ENCODE measurements around the gene PEAK1.

The PEAK1 gene

DNA sequence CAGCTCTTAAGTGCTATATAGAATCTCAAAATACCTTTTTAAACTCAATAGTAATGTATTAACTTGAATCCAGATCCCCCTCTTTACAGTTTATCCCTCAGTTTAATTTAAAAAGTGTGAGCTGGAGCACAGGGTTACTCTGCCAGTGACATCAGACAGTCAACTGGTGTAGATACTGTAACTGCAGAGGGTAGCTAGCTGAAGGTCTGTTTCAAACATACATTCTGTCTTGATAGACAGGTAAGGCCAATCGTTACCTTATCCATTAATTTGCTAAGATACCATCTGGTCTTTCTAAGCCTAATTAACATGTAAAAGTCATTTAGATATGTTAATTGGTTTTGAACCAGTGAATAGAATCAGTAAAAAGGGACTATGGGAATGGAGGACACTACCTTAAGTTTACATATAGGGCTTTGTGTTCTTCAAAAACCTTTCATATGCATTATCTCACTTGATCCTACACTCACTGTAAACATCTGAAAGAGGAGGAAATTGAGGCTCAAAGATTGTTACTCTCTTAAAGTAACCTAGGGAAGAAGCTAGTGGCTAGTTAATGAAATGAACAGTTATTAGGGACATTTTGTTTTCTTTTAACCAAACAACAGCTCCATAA lies 289.5 kb downstream of the PEAK1 start:
- DNase-seq (ENCODE audit: low read depth in 2 of 2): no peak

DNA sequence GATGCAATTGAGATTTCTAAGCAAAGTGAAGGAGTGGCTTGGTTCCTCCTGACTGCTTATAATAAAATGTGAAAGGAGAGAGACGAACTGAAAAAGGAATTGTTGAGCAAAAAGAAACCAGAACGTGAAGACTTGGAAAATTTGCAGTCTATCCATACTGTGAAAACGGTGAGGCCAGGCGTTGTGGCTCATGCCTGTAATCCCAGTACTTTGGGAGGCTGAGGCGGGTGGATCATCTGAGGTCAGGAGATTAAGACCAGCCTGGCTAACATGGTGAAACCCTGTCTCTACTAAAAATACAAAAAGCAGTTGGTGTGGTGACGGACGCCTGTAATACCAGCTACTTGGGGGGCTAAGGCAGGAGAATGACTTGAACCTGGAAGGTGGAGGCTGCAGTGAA lies 292.3 kb downstream of the PEAK1 start:
- DNase-seq (ENCODE audit: low read depth in 2 of 2): no peak

DNA sequence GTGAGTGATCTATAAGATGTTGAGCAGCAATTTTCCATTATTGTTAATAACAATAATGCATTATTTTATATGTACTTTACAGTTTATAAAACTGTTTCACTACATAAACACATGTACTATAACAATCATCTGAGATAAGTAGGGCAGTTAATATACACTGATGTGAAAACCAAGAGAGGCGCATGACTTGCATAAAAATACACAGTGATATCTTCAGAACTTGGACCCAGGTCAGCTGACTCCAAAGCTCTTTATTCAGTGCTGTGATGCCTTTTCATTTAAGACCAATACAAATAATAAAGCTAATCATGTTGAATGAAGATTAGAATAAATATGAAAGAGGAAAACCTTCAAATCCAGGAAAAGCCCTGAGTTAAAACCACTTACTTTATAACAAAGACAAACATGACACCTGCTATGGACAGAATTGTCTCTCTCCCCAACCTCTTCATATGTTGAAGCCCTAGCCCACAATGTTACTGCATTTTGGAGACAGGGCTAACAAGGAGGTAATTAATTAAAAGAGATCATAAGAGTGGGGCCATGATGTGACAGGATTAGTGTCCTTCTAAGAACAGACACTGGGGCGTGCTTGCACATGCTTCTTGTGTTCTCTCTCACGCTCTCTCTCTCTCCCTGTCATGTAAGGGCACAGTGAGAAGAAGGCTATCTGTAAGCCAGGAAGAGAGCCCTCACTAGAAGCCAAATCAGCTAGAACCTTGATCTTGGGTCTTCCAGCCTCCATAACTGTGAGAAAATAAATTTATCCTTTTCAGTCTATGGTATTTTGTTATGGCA lies 293.2 kb downstream of the PEAK1 start:
- no peak for DNase-seq (ENCODE audit: low read depth in 2 of 2)

DNA sequence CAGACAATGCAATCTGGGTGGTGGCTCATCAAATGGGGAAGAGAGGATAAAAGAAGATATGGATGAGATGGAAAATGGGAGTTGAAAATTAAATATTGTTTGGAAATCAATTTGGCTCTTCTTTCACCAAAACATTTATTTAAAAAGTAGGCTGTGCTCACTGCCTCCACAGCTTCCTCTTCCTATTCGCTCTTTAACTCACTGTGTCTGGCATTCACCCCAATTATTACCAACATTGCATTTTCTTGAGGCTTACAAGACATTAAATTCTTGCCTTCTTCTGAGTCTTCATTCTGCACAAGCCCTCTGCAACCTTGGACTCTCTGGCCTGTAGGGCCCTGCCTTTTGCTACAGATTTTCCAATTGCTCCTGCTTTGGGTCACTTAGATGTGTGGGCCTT lies 296.1 kb downstream of the PEAK1 start:
- no peak for DNase-seq (ENCODE audit: low read depth in 2 of 2)

DNA sequence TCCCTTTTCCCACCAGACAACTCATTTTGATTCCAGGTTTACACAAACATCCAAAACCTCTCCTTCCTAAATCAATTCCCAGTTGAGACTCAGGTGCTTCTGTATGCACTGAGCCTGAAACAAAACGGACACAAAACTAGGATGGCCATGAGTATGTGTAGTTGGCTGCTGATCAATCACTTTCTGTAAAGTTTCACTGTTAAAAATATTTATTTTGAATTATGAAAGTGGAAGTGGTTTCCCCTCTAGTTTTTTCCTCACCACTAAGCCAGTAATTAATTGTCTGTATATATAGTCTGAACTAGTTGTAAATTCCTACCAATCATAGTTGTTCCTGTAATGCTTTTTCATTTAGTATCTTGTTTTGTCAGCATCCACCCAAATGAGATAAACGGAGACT lies 297.3 kb downstream of the PEAK1 start:
- DNase-seq (ENCODE audit: low read depth in 2 of 2): no peak

GRCh38 chr15:77121599-77121998 lies 298.3 kb downstream of the PEAK1 start:
- no peak for DNase-seq (ENCODE audit: low read depth in 2 of 2)

- DNase-seq (ENCODE audit: low read depth in 2 of 2): no peak
Observed at GRCh38 chr15:77120576-77120975, 299.3 kb downstream of the PEAK1 start.

DNA sequence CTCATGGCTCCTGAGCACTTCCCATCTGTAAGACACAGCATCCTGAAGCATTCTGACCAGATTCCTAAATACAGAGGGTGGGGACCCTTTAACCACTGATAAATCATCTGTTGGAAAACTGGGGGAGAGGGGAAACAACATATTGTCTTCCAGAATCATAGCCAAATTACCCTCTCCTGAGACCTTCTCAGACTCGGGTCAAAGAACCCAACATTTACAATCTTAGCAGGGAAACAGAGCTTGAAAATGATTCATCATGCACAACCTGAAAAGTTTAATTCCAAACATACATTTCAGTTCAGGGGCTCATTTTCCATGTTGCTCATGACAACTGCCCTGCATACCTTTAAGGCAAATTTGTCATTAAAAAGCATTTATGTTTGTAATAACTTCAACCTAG lies 300.5 kb downstream of the PEAK1 start:
- no peak for DNase-seq (ENCODE audit: low read depth in 2 of 2)

DNA sequence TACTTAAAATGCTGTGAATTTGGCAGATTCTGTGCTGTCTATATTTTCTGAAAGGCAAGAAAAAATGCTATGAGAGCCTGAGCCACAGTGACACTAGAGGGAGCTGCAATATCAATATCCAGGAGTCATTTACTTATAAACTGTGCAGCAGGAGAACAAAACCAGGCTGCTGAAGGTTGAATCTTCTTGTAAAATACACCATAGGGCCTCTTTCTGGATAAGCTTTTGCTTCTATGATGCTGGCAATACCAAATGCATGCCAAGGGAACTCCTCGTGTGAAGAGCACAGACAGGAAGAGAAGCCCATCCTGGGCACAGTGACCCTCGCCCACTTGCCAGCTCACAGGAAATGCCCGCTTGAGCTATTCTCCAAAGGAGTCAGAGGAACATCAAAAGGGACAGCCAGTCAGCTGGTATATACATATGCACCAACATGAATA lies 301.0 kb downstream of the PEAK1 start:
- DNase-seq (ENCODE audit: low read depth in 2 of 2): no peak

- DNase-seq (ENCODE audit: low read depth in 2 of 2): no peak
Observed at GRCh38 chr15:77115179-77115578, 304.7 kb downstream of the PEAK1 start.

- DNase-seq (ENCODE audit: low read depth in 2 of 2): no peak
Observed at GRCh38 chr15:77112838-77113504, 306.9 kb downstream of the PEAK1 start.

DNA sequence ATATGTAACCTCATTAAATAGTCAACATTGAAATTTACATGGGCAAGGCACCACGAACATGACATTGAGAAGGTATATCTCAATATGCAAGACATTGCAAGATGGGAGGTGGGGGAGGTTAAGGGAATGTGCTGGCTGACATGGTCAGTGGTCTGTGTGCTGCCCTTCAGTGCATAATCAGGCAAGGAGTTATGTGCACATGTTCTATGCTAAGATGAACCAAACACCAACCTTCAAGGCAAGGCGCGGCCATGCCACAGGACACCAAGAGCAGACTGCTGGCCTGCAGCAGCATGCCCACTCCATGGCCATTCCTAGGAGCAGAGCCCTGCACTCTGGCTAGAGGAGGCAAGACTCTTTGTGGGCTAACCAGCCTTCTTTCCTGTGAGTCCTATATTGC lies 308.1 kb downstream of the PEAK1 start:
- DNase-seq (ENCODE audit: low read depth in 2 of 2): no peak

GRCh38 chr15:77107531-77108355 lies 312.2 kb downstream of the PEAK1 start:
- no peak for DNase-seq (ENCODE audit: low read depth in 2 of 2)

- no peak for DNase-seq (ENCODE audit: low read depth in 2 of 2)
Observed at GRCh38 chr15:77107068-77107467, 312.8 kb downstream of the PEAK1 start.

DNA sequence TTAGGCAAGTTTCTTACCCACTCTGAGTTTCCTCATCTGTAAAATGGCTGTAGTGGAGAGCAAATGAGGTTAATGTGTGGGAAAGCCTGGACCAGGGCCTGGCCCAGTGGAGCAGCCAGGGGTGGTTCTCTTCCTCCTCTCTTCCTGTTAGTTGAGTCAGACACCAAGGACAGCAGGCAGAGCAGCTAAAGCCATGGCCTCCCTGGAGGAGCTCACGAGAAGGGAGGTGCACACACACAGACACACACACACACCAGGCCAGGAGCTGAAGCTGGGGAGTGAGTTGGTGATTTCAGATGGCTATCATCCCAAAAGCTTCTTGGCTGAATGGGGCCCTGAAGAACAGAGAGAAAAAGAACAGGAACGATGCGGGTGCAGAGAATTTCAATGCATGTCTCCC lies 315.7 kb downstream of the PEAK1 start:
- DNase-seq (ENCODE audit: low read depth in 2 of 2): no peak

GRCh38 chr15:77099741-77100463 lies 320.0 kb downstream of the PEAK1 start:
- no peak for DNase-seq (ENCODE audit: low read depth in 2 of 2)

DNA sequence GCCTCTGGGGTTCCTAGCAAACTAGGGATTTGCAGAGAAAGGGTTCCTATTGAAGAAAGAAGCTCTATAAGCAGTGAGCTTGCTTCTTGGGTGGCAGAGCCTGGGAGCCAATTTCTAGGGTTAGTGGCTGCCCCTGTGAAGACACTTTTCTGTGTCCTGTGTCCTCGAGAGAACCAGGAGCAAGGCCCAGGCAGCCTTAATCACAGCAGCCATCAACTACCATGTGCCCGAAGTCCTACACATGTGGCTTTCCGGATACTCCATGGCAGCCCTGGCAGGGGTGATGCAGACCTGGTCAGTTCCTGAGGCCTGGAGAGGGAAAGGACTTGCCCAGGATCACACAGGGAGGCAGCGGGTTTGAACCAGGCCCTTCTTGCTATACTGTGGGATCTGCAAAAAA lies 321.3 kb downstream of the PEAK1 start:
- DNase-seq (ENCODE audit: low read depth in 2 of 2): no peak

GRCh38 chr15:77097921-77098320 lies 322.0 kb downstream of the PEAK1 start:
- no peak for DNase-seq (ENCODE audit: low read depth in 2 of 2)

- DNase-seq (ENCODE audit: low read depth in 2 of 2): no peak
Observed at GRCh38 chr15:77097248-77097721, 322.6 kb downstream of the PEAK1 start.

- no peak for DNase-seq (ENCODE audit: low read depth in 2 of 2)
Observed at GRCh38 chr15:77096541-77096940, 323.4 kb downstream of the PEAK1 start.

GRCh38 chr15:77096138-77096537 lies 323.8 kb downstream of the PEAK1 start:
- DNase-seq (ENCODE audit: low read depth in 2 of 2): no peak

Data from stimulated activated CD4-positive, alpha-beta T cell treated with anti-CD3 and anti-CD28 coated beads, Interleukin-15, amount 100 ng/mL, for 48 hours (primary cell).